Measurements from ENCODE around the gene SPIN2A. TPM values are rescaled to one million over a fixed set of nuclear protein-coding genes. Genes with fewer than 3 reads are reported as not detected.
"Not testable (repeated sequence)": the region's sequence is repeated elsewhere in the genome, so short reads cannot be mapped to it uniquely, and the experiment has no call there.

SPIN2A gene
- 1.2 and 2.5 TPM in 2 replicates for total RNA-seq
- long read RNA-seq, transcript SPIN2A-201 (2 exons, 1,319 nt), result major isoform, 7 of 13 reads
- long read RNA-seq, partial matches to known transcripts, result 0 of 13 reads
- long read RNA-seq, other reads (novel, unspliced or antisense), result 6 of 13 reads

GRCh38 chrX:57137073-57137472 is at the start of gene SPIN2A:
TSS of gene SPIN2A (minus strand) at chrX:57137397. CDS start at chrX:57136597, 800 bp downstream.
- Mint-ChIP-seq H3K4me1 (ENCODE audit: unreplicated experiment) (peaks cover 13% of the 10 kb centered on the region), H3K4me3 (ENCODE audit: unreplicated experiment) (peak within 1 kb of the TSS; percentile 76), H3K27ac (ENCODE audit: unreplicated experiment) (peak within 1 kb of the TSS; percentile 81), H3K9me3 (ENCODE audit: unreplicated experiment) (peaks cover 27% of the 10 kb centered on the region)
- not testable (repeated sequence) for H3K36me3 Mint-ChIP-seq (ENCODE audit: unreplicated experiment); H3K27me3 Mint-ChIP-seq (ENCODE audit: unreplicated experiment); DNase-seq (ENCODE audit: extremely low spot score, unreplicated experiment)

GRCh38 chrX:57178605-57179004 is 41.4 kb upstream of the SPIN2A start:
- no peak for DNase-seq (ENCODE audit: extremely low spot score, unreplicated experiment)
- peaks cover 55% of the 10 kb centered on the region for H3K9me3 Mint-ChIP-seq (ENCODE audit: unreplicated experiment)

GRCh38 chrX:57177070-57177469 is 39.9 kb upstream of the SPIN2A start:
- peaks cover 55% of the 10 kb centered on the region for H3K9me3 Mint-ChIP-seq (ENCODE audit: unreplicated experiment)

More at GRCh38 chrX:57178605-57179004, 41.4 kb upstream of the SPIN2A start:
- Mint-ChIP-seq H3K4me3 (ENCODE audit: unreplicated experiment) (no peak overlapping the region), H3K36me3 (ENCODE audit: unreplicated experiment) (no peaks in the 10 kb centered on the region), H3K27me3 (ENCODE audit: unreplicated experiment) (no peaks in the 10 kb centered on the region), H3K4me1 (ENCODE audit: unreplicated experiment) (peaks cover 2% of the 10 kb centered on the region), H3K27ac (ENCODE audit: unreplicated experiment) (no peak overlapping the region)
- no peak for TF ChIP-seq CTCF (IDR thresholded peaks at IDR 0.05)

GRCh38 chrX:57172544-57172943 is 35.3 kb upstream of the SPIN2A start:
- no peak for DNase-seq (ENCODE audit: extremely low spot score, unreplicated experiment)
- H3K36me3 Mint-ChIP-seq (ENCODE audit: unreplicated experiment), result no peaks in the 10 kb centered on the region
- H3K27ac Mint-ChIP-seq (ENCODE audit: unreplicated experiment), result no peak overlapping the region
- no peak for TF ChIP-seq CTCF (IDR thresholded peaks at IDR 0.05)
- H3K4me3 Mint-ChIP-seq (ENCODE audit: unreplicated experiment), result no peak overlapping the region
- no peaks in the 10 kb centered on the region for H3K27me3 Mint-ChIP-seq (ENCODE audit: unreplicated experiment)
- H3K4me1 Mint-ChIP-seq (ENCODE audit: unreplicated experiment), result no peaks in the 10 kb centered on the region
- H3K9me3 Mint-ChIP-seq (ENCODE audit: unreplicated experiment), result peaks cover 35% of the 10 kb centered on the region

More at GRCh38 chrX:57177070-57177469, 39.9 kb upstream of the SPIN2A start:
- no peak for DNase-seq (ENCODE audit: extremely low spot score, unreplicated experiment)
- Mint-ChIP-seq H3K36me3 (ENCODE audit: unreplicated experiment) (no peaks in the 10 kb centered on the region), H3K4me3 (ENCODE audit: unreplicated experiment) (no peak overlapping the region), H3K27me3 (ENCODE audit: unreplicated experiment) (no peaks in the 10 kb centered on the region), H3K4me1 (ENCODE audit: unreplicated experiment) (peaks cover 2% of the 10 kb centered on the region), H3K27ac (ENCODE audit: unreplicated experiment) (no peak overlapping the region)
- no peak for TF ChIP-seq CTCF (IDR thresholded peaks at IDR 0.05)

- DNase-seq (ENCODE audit: extremely low spot score, unreplicated experiment), result no peak
- Mint-ChIP-seq H3K4me1 (ENCODE audit: unreplicated experiment) (peaks cover 6% of the 10 kb centered on the region), H3K9me3 (ENCODE audit: unreplicated experiment) (peaks cover 17% of the 10 kb centered on the region), H3K4me3 (ENCODE audit: unreplicated experiment) (no peak overlapping the region), H3K36me3 (ENCODE audit: unreplicated experiment) (peaks cover under 1% of the 10 kb centered on the region), H3K27me3 (ENCODE audit: unreplicated experiment) (no peaks in the 10 kb centered on the region), H3K27ac (ENCODE audit: unreplicated experiment) (no peak overlapping the region)
- TF ChIP-seq CTCF (IDR thresholded peaks at IDR 0.05), result peak; percentile 60
Measured at GRCh38 chrX:57156397-57157049, 19.3 kb upstream of the SPIN2A start.
